Neural progenitor cell (in vitro differentiated cells): Measurements from ENCODE around the gene RFX3. TPM values are rescaled to one million over a fixed set of nuclear protein-coding genes. Genes with fewer than 3 reads are reported as not detected.

ENCODE experiments used
- DNase-seq: peaks from one replicate; pipeline ENCODE4 v3.0.0-alpha.2; 2016; ENCODE audit warnings: low spot score
- H2AFZ ChIP-seq: fragments of 200-600 bp; sonication (generic); replicated peaks from 2 replicates; pipeline ENCODE4 v1.6.1; 2016; ENCODE audit warnings: antibody characterized with exemption
- H3F3A ChIP-seq: fragments of 200-600 bp; sonication (generic); 2 replicates; pipeline ENCODE4 v1.6.1; 2016; ENCODE audit warnings: antibody characterized with exemption, low read depth
- H3K27ac ChIP-seq: fragments of 200-600 bp; sonication (generic); 2 replicates; pipeline ENCODE4 v1.5.1; 2016; ENCODE audit warnings: mild to moderate bottlenecking
- H3K27me3 ChIP-seq: fragments of 200-600 bp; sonication (generic); 2 replicates; pipeline ENCODE4 v1.6.1; 2016; ENCODE audit warnings: mild to moderate bottlenecking, moderate library complexity
- H3K36me3 ChIP-seq: fragments of 200-600 bp; sonication (generic); 2 replicates; pipeline ENCODE4 v1.5.1; 2016
- H3K4me1 ChIP-seq: fragments of 200-600 bp; sonication (generic); 2 replicates; pipeline ENCODE4 v1.6.1; 2016; ENCODE audit warnings: mixed run types
- H3K4me2 ChIP-seq: fragments of 200-600 bp; sonication (generic); 2 replicates; pipeline ENCODE4 v1.6.1; 2016
- H3K4me3 ChIP-seq: fragments of 200-600 bp; sonication (generic); 2 replicates; pipeline ENCODE4 v1.5.1; 2016
- H3K79me2 ChIP-seq: fragments of 200-600 bp; sonication (generic); 2 replicates; pipeline ENCODE4 v1.6.1; 2016; ENCODE audit warnings: low read depth
- H3K9ac ChIP-seq: fragments of 200-600 bp; sonication (generic); 2 replicates; pipeline ENCODE4 v1.6.1; 2016
- H3K9me3 ChIP-seq: fragments of 200-600 bp; sonication (generic); 2 replicates; pipeline ENCODE4 v1.5.1; 2016; ENCODE audit warnings: low read depth
- H4K20me1 ChIP-seq: fragments of 200-600 bp; sonication (generic); 2 replicates; pipeline ENCODE4 v1.6.1; 2016; ENCODE audit warnings: low read depth
- H3K27ac Mint-ChIP-seq: 3 replicates; pipeline ENCODE4 v1.8.0; 2021; ENCODE audit warnings: mixed read lengths
- H3K27me3 Mint-ChIP-seq: 2 replicates; pipeline ENCODE4 v1.8.0; 2022; ENCODE audit warnings: low read depth, mild to moderate bottlenecking, inconsistent platforms, moderate library complexity, mixed read lengths; ENCODE audit not compliant: insufficient read depth
- H3K36me3 Mint-ChIP-seq: 3 replicates; pipeline ENCODE4 v1.8.0; 2021; ENCODE audit warnings: mixed read lengths
- H3K4me1 Mint-ChIP-seq: 3 replicates; pipeline ENCODE4 v1.8.0; 2021; ENCODE audit warnings: mixed read lengths
- H3K4me3 Mint-ChIP-seq: 3 replicates; pipeline ENCODE4 v1.8.0; 2021; ENCODE audit warnings: mild to moderate bottlenecking, moderate library complexity, mixed read lengths
- H3K9me3 Mint-ChIP-seq: 3 replicates; pipeline ENCODE4 v1.8.0; 2020; ENCODE audit warnings: mixed read lengths
- EZH2 ChIP-seq: fragments of 200-600 bp; sonication (generic); IDR thresholded peaks from 2 replicates; pipeline ENCODE4 v1.6.1; 2017; ENCODE audit warnings: antibody characterized with exemption, mild to moderate bottlenecking, moderate library complexity
- EZH2phosphoT487 ChIP-seq: fragments of 200-600 bp; sonication (generic); IDR thresholded peaks from 2 replicates; pipeline ENCODE4 v1.6.1; 2017; ENCODE audit warnings: antibody characterized with exemption
- total RNA-seq: library from RNA; depleted of rRNA; stranded (reverse); fragments of >200 nt; gene quantifications from 2 replicates; pipeline ENCODE4 v1.2.3, GENCODE V29; 2015; ENCODE audit warnings: low replicate concordance
- TF ChIP-seq, protein P1 (sequence below): fragments of 200-600 bp; sonication (generic); IDR thresholded peaks from 2 replicates; pipeline ENCODE4 v1.5.1; 2017; ENCODE audit warnings: antibody characterized with exemption, mild to moderate bottlenecking

Gene RFX3
- total RNA-seq, 1 donor from 2014 or later: 39.6 TPM

DNA sequence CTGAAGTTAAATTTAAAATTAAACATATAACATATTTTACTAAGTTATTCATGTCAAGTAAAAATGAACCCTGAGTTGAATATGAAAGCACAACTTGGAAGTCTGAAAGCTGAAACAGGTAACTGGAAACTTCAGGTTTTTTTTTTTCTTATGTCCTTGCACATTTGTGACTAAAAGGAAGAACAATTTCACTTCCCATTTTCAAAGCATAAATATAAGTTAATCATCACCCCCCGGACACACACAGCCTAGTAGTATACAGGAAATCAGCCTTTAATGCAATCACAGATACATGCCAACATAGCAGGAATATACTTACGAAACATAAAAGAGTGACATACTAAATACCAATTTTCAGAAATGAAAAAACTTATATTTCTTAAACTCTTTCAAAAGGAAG, 225.9 kb downstream of the RFX3 start:
- Histone ChIP-seq H2AFZ (no peak overlapping the region), H3K4me1 (no peaks in the 10 kb centered on the region), H3F3A (peaks cover 12% of the 10 kb centered on the region), H3K9me3 (no peaks in the 10 kb centered on the region), H3K79me2 (no peaks in the 10 kb centered on the region), H3K27me3 (no peaks in the 10 kb centered on the region), H4K20me1 (no peaks in the 10 kb centered on the region), H3K9ac (no peak overlapping the region), H3K4me2 (no peak overlapping the region), H3K27ac (no peak overlapping the region), H3K4me3 (no peak overlapping the region), H3K36me3 (peaks cover 10% of the 10 kb centered on the region)
- DNase-seq: no peak
- no peaks in the 10 kb centered on the region for H3K4me1 Mint-ChIP-seq
- no peaks in the 10 kb centered on the region for H3K9me3 Mint-ChIP-seq
- TF ChIP-seq, protein P1, sequence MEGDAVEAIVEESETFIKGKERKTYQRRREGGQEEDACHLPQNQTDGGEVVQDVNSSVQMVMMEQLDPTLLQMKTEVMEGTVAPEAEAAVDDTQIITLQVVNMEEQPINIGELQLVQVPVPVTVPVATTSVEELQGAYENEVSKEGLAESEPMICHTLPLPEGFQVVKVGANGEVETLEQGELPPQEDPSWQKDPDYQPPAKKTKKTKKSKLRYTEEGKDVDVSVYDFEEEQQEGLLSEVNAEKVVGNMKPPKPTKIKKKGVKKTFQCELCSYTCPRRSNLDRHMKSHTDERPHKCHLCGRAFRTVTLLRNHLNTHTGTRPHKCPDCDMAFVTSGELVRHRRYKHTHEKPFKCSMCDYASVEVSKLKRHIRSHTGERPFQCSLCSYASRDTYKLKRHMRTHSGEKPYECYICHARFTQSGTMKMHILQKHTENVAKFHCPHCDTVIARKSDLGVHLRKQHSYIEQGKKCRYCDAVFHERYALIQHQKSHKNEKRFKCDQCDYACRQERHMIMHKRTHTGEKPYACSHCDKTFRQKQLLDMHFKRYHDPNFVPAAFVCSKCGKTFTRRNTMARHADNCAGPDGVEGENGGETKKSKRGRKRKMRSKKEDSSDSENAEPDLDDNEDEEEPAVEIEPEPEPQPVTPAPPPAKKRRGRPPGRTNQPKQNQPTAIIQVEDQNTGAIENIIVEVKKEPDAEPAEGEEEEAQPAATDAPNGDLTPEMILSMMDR: no peak
- TF ChIP-seq EZH2phosphoT487: no peak
- TF ChIP-seq EZH2: no peak
- no peaks in the 10 kb centered on the region for H3K27me3 Mint-ChIP-seq
- H3K4me3 Mint-ChIP-seq: no peak overlapping the region
- no peak overlapping the region for H3K27ac Mint-ChIP-seq
- H3K36me3 Mint-ChIP-seq: peaks cover 8% of the 10 kb centered on the region

DNA sequence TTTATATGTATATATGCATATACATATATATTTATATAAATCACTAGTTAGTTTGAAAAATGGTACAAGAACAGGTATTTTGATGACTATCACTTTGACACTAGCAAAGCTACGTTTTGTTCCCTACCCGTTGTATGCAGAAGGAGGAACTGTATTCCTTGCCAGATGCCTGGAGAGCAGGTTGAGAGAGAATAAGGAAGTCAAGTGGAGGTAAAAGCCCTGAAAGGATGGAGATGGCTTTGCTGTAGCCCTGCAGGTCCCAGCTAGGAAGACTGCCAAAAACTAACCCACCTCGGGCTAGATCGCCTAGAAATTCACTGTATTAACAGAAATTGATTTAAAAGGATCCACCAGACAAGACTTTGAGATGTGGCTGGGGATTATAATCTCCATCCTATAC, 229.3 kb downstream of the RFX3 start:
- Mint-ChIP-seq H3K4me1 (no peaks in the 10 kb centered on the region), H3K9me3 (no peaks in the 10 kb centered on the region), H3K27me3 (no peaks in the 10 kb centered on the region), H3K4me3 (no peak overlapping the region), H3K27ac (no peak overlapping the region), H3K36me3 (peaks cover 22% of the 10 kb centered on the region)
- Histone ChIP-seq H3K79me2 (no peaks in the 10 kb centered on the region), H3K27ac (peak overlapping the region; percentile 39), H3K4me1 (no peaks in the 10 kb centered on the region), H3K9ac (no peak overlapping the region), H3K27me3 (no peaks in the 10 kb centered on the region), H4K20me1 (no peaks in the 10 kb centered on the region), H3K4me3 (no peak overlapping the region), H3F3A (peaks cover 12% of the 10 kb centered on the region), H3K36me3 (peaks cover 13% of the 10 kb centered on the region), H3K4me2 (no peak overlapping the region), H3K9me3 (no peaks in the 10 kb centered on the region), H2AFZ (no peak overlapping the region)
- TF ChIP-seq, protein P1: no peak
- no peak for TF ChIP-seq EZH2phosphoT487
- TF ChIP-seq EZH2: no peak
- DNase-seq: no peak

DNA sequence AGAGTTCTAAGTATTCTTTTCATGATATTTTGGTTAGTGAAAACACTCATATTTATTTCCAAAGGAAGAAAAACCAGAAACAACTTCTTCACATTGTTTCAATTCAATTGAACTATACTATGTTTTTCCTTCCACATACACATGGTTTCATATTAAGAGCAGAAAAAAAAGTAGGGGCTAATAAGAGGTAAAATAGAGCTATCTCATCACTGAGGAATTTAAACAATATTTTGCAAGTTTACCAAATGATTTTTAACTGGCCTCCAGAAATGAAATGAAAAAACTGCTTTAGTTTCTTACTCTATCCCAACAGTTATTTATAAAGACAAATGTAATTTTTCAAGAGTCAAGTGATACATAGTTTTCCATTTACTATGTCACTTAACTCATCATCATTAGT, 233.5 kb downstream of the RFX3 start:
- no peak for DNase-seq
- Mint-ChIP-seq H3K36me3 (peaks cover 46% of the 10 kb centered on the region), H3K9me3 (no peaks in the 10 kb centered on the region), H3K4me1 (no peaks in the 10 kb centered on the region), H3K27me3 (no peaks in the 10 kb centered on the region), H3K27ac (no peak overlapping the region), H3K4me3 (no peak overlapping the region)
- Histone ChIP-seq H2AFZ (no peak overlapping the region), H3K27me3 (no peaks in the 10 kb centered on the region), H3K36me3 (peaks cover 6% of the 10 kb centered on the region), H3K4me2 (no peak overlapping the region), H3K79me2 (no peaks in the 10 kb centered on the region), H4K20me1 (no peaks in the 10 kb centered on the region), H3F3A (peaks cover 10% of the 10 kb centered on the region), H3K27ac (no peak overlapping the region), H3K9ac (no peak overlapping the region), H3K4me1 (peaks cover 16% of the 10 kb centered on the region), H3K4me3 (no peak overlapping the region), H3K9me3 (no peaks in the 10 kb centered on the region)
- TF ChIP-seq EZH2: no peak
- TF ChIP-seq EZH2phosphoT487: no peak
- TF ChIP-seq, protein P1: no peak
